Lower leg skin (tissue), 4 donors: Measurements from ENCODE around the gene KRT14. TPM values are rescaled to one million over a fixed set of nuclear protein-coding genes. Genes with fewer than 3 reads are reported as not detected.
"Not testable (repeated sequence)": the region's sequence is repeated elsewhere in the genome, so short reads cannot be mapped to it uniquely, and the experiment has no call there.

ENCODE experiments used
- DNase-seq, 2 donors: peaks; one replicate each; pipeline ENCODE4 v3.0.0-alpha.2; 2019; ENCODE audit warnings: low spot score in 2 of 2
- H3K4me3 ChIP-seq: fragments of 200-600 bp; sonication (generic); 2 replicates; pipeline ENCODE4 v1.5.1; 2017; ENCODE audit warnings: mild to moderate bottlenecking, low read depth; ENCODE audit not compliant: poor library complexity, severe bottlenecking
- POLR2A ChIP-seq, 2 donors: fragments of 450-650 bp; IDR thresholded peaks; one replicate each; pipeline ENCODE4 v1.6.1; 2016 to 2017; ENCODE audit warnings: antibody characterized with exemption in 2 of 2, mild to moderate bottlenecking in 1 of 2, moderate library complexity in 1 of 2
- WGBS, 2 donors: methylation state at CpG; one replicate each; pipeline ENCODE4 v1.1.5; 2018; 5-methylcytosine and 5-hydroxymethylcytosine counted together
- intact Hi-C: fragments of 100-400 bp; cut with DNase I; formaldehyde crosslinking; loops from one replicate; pipeline ENCODE4 v1.15.0; 2023; ENCODE audit warnings: low total_unique reads
- total RNA-seq, 4 donors: library from RNA; depleted of rRNA; stranded (reverse); fragments of >200 nt; gene quantifications; one replicate each; pipeline ENCODE4 v1.1.0, GENCODE V29; 2016
- TF ChIP-seq, protein P1 (sequence below), 3 donors: fragments of 450-650 bp; IDR thresholded peaks; one replicate each; pipeline ENCODE4 v1.5.1; 2016; ENCODE audit warnings: antibody characterized with exemption in 3 of 3, mild to moderate bottlenecking in 3 of 3, moderate library complexity in 2 of 3

Gene KRT14
- total RNA-seq, 4 donors from 2014 or later, result 4,210 to 7,487 (median 6,656) TPM

DNA sequence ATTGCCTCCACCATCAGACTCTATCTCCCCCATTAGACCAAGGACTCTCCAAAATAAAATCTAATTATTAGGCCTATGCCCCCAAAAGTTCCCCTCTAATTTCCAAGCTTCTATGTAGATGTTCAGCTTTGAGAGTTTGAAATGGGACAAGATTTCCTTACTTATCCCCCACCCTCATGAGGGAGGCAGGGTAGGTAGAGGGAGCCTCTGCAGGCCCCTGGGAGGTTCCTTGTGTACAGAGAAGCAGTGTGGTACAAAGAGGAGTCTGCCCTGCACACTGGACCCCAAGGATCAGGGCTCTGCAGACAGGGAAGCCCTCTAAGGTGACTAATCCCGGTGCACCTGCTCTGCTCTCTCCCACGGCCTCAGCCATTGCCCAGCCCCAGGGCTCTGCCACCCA is 35.2 kb upstream of the KRT14 start:
- no peak for DNase-seq
- no peak overlapping the region for H3K4me3 ChIP-seq
- 70 to 92% methylated on average over 2 of the region's 2 CpGs for WGBS, 2 donors
- no peak for TF ChIP-seq POLR2A (IDR thresholded peaks at IDR 0.05)
- TF ChIP-seq, protein P1, sequence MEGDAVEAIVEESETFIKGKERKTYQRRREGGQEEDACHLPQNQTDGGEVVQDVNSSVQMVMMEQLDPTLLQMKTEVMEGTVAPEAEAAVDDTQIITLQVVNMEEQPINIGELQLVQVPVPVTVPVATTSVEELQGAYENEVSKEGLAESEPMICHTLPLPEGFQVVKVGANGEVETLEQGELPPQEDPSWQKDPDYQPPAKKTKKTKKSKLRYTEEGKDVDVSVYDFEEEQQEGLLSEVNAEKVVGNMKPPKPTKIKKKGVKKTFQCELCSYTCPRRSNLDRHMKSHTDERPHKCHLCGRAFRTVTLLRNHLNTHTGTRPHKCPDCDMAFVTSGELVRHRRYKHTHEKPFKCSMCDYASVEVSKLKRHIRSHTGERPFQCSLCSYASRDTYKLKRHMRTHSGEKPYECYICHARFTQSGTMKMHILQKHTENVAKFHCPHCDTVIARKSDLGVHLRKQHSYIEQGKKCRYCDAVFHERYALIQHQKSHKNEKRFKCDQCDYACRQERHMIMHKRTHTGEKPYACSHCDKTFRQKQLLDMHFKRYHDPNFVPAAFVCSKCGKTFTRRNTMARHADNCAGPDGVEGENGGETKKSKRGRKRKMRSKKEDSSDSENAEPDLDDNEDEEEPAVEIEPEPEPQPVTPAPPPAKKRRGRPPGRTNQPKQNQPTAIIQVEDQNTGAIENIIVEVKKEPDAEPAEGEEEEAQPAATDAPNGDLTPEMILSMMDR (IDR thresholded peaks at IDR 0.05), result no peak
- intact Hi-C loops, result no loop called here

DNA sequence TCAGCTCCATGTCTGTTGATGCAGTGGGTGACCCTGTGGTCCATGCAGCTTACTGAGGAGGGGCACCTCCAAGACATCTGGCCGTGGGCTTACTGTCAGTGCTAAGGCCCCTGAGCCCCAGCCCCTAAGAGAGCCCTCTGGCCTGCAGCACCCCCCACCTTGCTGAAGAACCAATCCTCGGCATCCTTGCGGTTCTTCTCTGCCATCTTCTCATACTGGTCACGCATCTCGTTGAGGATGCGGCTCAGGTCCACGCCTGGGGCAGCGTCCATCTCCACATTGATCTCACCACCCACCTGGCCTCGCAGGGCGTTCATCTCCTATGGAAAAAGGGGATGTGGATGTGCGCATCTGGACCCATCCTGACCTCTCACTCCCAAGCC is 34.7 kb upstream of the KRT14 start:
- DNase-seq, result peak in 1 of 2 donors; percentile 84
- WGBS, 2 donors, result 88 to 89% methylated on average over 11 of the region's 11 CpGs
- H3K4me3 ChIP-seq, intact Hi-C loops: not testable (repeated sequence)

DNA sequence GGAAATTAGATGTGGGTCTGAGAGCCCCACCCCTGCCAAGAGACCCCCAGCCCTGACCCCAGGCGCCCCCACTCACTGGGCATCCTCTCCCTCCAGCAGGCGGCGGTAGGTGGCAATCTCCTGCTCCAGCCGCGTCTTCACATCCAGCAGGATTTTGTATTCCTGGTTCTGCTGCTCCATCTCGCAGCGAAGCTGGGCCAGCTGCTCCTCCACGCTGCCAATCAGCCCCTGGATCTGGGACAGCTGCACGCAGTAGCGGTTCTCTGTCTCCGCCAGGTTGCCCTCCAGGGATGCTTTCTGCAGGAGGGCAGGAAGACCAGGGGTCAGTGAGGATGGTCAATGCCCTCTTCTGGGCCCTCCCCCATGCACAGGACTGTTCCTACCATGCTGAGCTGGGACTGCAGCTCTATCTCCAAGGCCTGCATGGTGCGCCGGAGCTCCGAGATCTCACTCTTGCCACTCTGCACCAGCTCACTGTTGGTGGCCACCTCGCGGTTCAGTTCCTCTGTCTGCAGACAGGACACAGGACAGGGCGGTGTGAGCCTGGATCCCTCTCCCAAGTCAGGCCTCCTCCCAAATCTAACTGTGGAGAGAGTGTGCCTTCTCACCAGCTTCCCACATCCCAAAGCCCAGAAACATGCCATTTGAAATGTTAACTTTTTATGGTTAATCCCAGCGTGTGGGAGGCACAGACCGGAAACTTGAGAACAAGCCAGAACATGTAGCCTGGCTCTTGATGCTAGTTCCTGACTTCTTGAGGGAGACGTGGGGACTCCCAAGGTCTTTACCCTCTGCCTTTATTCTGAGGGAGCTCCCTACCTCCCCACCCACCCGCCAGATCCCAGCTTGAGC is 34.1 kb upstream of the KRT14 start:
- TF ChIP-seq, protein P1 (IDR thresholded peaks at IDR 0.05), result no peak
- TF ChIP-seq POLR2A (IDR thresholded peaks at IDR 0.05), result no peak
- DNase-seq, result peak in 1 of 2 donors; percentile 74
- 53 to 71% methylated on average over 20 to 21 of the region's 21 CpGs for WGBS, 2 donors
- no peak overlapping the region for H3K4me3 ChIP-seq
- intact Hi-C loops, result no loop called here

DNA sequence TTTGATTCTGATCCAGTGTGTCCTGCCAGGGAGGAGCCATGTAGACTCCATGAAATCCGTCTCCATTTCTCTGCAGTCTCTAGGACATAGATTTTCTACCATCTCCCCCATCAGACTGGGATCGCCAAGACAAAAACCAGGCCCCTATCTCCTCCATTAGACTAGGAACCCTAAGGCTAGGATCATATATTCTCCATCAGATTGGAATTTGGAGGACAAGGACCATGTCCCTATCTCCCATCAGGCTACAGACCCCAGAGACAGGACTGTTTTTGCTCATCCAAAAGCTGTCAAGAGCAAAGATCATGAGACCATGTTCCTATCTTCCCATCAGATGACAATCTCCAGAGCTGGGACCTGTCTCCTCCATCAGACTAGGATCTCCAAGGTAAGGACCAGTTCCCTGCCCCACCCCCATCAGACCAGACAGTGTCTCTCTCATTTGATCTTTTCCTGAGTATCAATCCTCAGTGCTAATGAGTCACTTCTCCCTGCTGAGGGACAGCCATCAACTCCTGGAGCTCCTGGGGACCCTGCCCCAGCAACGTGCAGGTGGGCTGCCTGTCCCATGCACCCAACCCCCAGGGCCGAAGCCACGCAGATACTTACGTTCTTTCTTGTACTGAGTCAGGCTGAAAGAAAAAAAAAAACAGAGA is 33.4 kb upstream of the KRT14 start:
- H3K4me3 ChIP-seq, intact Hi-C loops, DNase-seq: not testable (repeated sequence)
- 74 to 84% methylated on average over 6 of the region's 6 CpGs for WGBS, 2 donors

DNA sequence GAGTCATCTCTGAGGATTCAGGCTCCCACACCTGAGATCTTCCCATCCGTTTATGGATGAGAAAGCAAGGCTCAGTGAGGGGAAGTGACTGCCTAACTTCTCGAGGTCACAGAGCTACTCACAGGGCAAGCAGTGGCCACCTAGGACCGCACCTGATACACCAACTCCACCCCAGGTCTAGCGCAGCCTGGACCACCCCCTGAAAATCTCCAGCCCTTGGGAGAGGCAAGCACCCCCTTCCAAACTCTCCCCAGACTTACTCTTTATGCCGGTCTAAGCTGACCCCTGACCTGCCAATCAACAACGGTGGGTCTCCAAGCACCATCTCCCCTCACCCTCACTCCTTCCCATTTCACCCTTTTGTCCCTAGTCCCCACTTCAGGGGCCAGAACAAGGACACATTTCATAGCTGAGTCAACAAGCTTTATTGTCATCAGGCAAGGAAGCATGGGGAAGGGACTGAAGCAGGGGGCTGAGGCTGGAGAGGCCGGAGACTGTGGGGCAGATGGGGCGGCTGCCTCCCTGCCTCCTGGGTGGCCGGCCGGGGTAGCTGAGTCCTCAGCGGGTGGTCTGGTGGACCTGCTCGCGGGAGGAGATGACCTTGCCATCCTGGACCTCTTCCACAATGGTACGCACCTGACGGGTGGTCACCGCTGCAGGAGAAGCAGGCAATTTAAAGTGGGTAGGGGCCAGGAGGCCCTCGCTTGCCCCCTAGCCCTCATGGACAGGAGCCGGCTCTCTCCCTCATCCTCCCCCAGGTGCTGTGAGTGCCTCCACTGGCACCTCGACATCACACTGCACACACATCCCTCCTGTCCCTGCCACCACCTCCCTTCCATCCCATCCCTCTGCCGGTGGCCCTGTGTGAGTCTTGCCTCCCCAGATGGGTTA is 32.6 kb upstream of the KRT14 start:
- TF ChIP-seq, protein P1 (IDR thresholded peaks at IDR 0.05), result no peak
- TF ChIP-seq POLR2A (IDR thresholded peaks at IDR 0.05), result no peak
- intact Hi-C loops, result no loop called here
- H3K4me3 ChIP-seq, result no peak overlapping the region
- peak in 1 of 2 donors; percentile 82 for DNase-seq
- WGBS, 2 donors, result 75 to 81% methylated on average over 18 to 19 of the region's 20 CpGs

DNA sequence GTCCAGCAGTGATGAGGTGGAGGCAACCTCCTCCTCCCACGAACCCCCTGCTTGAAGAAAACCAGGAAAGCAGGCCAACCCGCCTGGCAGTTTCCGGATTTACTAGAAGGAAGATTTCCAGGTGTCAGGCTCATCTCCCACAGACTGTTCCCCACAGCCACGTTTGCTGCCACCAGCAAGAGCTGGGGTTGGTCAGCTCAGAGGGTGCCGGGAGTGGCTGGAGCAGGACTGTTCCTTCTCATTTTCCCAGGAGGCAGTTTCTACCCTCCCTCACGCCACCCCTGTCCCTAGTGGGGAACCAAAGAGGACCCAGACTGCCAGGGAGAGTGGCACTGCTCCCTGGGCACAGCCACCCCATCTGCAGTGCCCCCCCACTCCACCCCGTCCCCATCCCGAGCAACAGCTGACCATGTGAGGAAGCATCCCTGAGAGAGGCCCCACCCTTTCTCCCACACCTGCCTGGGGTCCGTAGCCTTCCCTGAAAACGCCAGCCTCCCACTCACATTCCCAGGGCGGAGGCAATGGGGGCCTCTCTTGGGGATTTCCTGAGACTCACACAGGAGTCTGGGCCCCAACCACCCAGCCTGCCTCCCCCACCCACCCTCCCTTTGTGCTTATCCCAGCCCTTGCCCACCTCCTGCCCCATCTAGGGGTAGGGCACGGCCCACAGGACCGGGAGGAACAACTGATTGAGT is 31.8 kb upstream of the KRT14 start:
- no peak overlapping the region for H3K4me3 ChIP-seq
- WGBS, 2 donors, result 55 to 58% methylated on average over 10 to 13 of the region's 13 CpGs
- intact Hi-C loops, result no loop called here
- peak in 1 of 2 donors; percentile 77 for DNase-seq
- TF ChIP-seq POLR2A (IDR thresholded peaks at IDR 0.05), result no peak
- TF ChIP-seq, protein P1 (IDR thresholded peaks at IDR 0.05), result no peak
